Spleen (tissue), 7 donors: ENCODE results near the gene TENM3.

Source experiments
- CTCF ChIP-seq, 11 experiments: fragments of 200-600 bp in 7 of 11; fragments of 450-650 bp in 4 of 11; sonication (generic) in 4 of 11; IDR thresholded peaks in 8 of 11; conservative IDR thresholded peaks in 3 of 11; 1 replicate in 7 of 11; 2 replicates in 4 of 11; pipeline versions ENCODE4 v1.4.0 to v1.8.0; 2016 to 2021; ENCODE audit warnings: antibody characterized with exemption in 11 of 11, inconsistent platforms in 4 of 11, mild to moderate bottlenecking in 1 of 11
- POLR2AphosphoS5 ChIP-seq, 3 donors: sonication (generic); formaldehyde crosslinking; IDR thresholded peaks; one replicate each; pipeline ENCODE4 v1.5.1; 2017; ENCODE audit warnings: antibody characterized with exemption in 3 of 3
- donor health status: DM: no; HTN: no; CAD: no; lungs with moderate emphysema.
- donor health status: DM: no; HTN: no; CAD: no.
- donor health status: DM: no; HTN: no; CAD: no.

GRCh38 chr4:182207830-182208396, 35.3 kb upstream of the TENM3 start:
- TF ChIP-seq CTCF (IDR thresholded peaks at IDR 0.05 in 8 of 11, conservative IDR thresholded peaks at IDR 0.05 in 3 of 11) (no peak), POLR2AphosphoS5 (IDR thresholded peaks at IDR 0.05) (no peak)
